K562 (cell line): ENCODE data around the gene PIK3R2. TPM values are rescaled to one million over a fixed set of nuclear protein-coding genes. Genes with fewer than 3 reads are reported as not detected.

Source experiments
- ATAC-seq: fragments of 200-7000 bp; cut with Tn5 transposase; 3 replicates; pipeline ENCODE4 v1.9.1; 2020; ENCODE audit warnings: moderate library complexity
- BruUV-seq: library from RNA; stranded (reverse); fragments of 400-500 nt; replicated peaks from 2 replicates; lab custom pipeline; 2021; lab: Mats Ljungman, UMichigan
- CTCF ChIA-PET: fragments of 300-600 bp; formaldehyde crosslinking; extraction: SDS; loops from one replicate; lab custom pipeline; 2021; ENCODE audit warnings: low intra/inter-chr PET ratio; lab: Yijun Ruan, JAX
- POLR2A ChIA-PET: fragments of 300-600, 350-650 bp; sonication (Branson Sonifier 250); formaldehyde crosslinking; extraction: SDS; loops from one replicate; lab custom pipeline; 2021; ENCODE audit warnings: antibody characterized with exemption, inconsistent platforms; lab: Yijun Ruan, JAX
- DNase-seq, 4 experiments: peaks; one replicate each; pipeline versions ENCODE4 v3.0.0 to v3.0.0-alpha.2; 2011 to 2018; ENCODE audit warnings: low spot score in 3 of 4, mixed read lengths in 3 of 4; ENCODE audit errors: extremely low read depth in 1 of 4
- FAIRE-seq: peaks from 2 replicates; lab custom pipeline; 2011; peaks lifted over from hg19 to GRCh38; lab: Jason Lieb, UNC
- H2AFZ ChIP-seq: 2 replicates; pipeline ENCODE4 v1.6.0; 2011; ENCODE audit warnings: low read depth, low read length, control low read depth, inconsistent platforms
- H3K27ac ChIP-seq: fragments of 200-600 bp; 3 replicates; pipeline ENCODE4 v1.8.0; 2011; ENCODE audit warnings: low read depth, mild to moderate bottlenecking, control low read depth, inconsistent platforms, low read length, moderate library complexity, mixed read lengths; ENCODE audit errors: extremely low read depth
- H3K27me3 ChIP-seq, 2 experiments: fragments of 300-600 bp in 1 of 2; 2 replicates in 1 of 2; 3 replicates in 1 of 2; pipeline versions ENCODE4 v1.6.0 to v1.8.0; 2011; ENCODE audit warnings: inconsistent platforms in 2 of 2, low read length in 2 of 2, mild to moderate bottlenecking in 1 of 2, mixed read lengths in 1 of 2, moderate library complexity in 1 of 2; ENCODE audit not compliant: control insufficient read depth in 2 of 2, insufficient read depth in 2 of 2
- H3K36me3 ChIP-seq: fragments of 300-600 bp; 3 replicates; pipeline ENCODE4 v1.8.0; 2011; ENCODE audit warnings: mild to moderate bottlenecking, low read length, inconsistent platforms; ENCODE audit not compliant: control insufficient read depth, insufficient read depth
- H3K4me1 ChIP-seq, 2 experiments: fragments of 200-600 bp in 1 of 2; replicated peaks in 1 of 2; 2 replicates in 1 of 2; 3 replicates in 1 of 2; pipeline versions ENCODE4 v1.5.1 to v1.8.0; 2011; ENCODE audit warnings: inconsistent platforms in 2 of 2, low read length in 2 of 2, mild to moderate bottlenecking in 1 of 2, mixed read lengths in 1 of 2, moderate library complexity in 1 of 2; ENCODE audit not compliant: control insufficient read depth in 2 of 2, insufficient read depth in 2 of 2
- H3K4me2 ChIP-seq: 2 replicates; pipeline ENCODE4 v1.6.1; 2011; ENCODE audit warnings: low read length, control low read depth, inconsistent platforms, mixed read lengths; ENCODE audit not compliant: insufficient read depth
- H3K4me3 ChIP-seq: fragments of 200-600 bp; sonication (generic), shearing (Covaris generic); 2 replicates; pipeline ENCODE4 v1.5.1; 2016; ENCODE audit warnings: control low read depth, inconsistent platforms
- H3K79me2 ChIP-seq: fragments of 200-600 bp; 3 replicates; pipeline ENCODE4 v1.8.0; 2011; ENCODE audit warnings: low read length, inconsistent platforms; ENCODE audit not compliant: control insufficient read depth, insufficient read depth
- H3K9ac ChIP-seq, 2 experiments: 2 replicates each; pipeline versions ENCODE4 v1.6.0 to v1.6.1; 2011; ENCODE audit warnings: low read depth in 2 of 2, low read length in 2 of 2, control low read depth in 1 of 2, inconsistent platforms in 1 of 2, mild to moderate bottlenecking in 1 of 2, mixed read lengths in 1 of 2; ENCODE audit not compliant: insufficient read depth in 1 of 2
- H3K9me1 ChIP-seq: one replicate; pipeline ENCODE4 v1.6.0; 2011; ENCODE audit warnings: inconsistent platforms, mild to moderate bottlenecking, low read length, moderate library complexity; ENCODE audit not compliant: control insufficient read depth, insufficient read depth
- H3K9me3 ChIP-seq: replicated peaks from 2 replicates; pipeline ENCODE4 v1.5.1; 2011; ENCODE audit warnings: low read depth, low read length, inconsistent platforms; ENCODE audit not compliant: control insufficient read depth, insufficient read depth
- H4K20me1 ChIP-seq: replicated peaks from 2 replicates; pipeline ENCODE4 v1.6.1; 2011; ENCODE audit warnings: low read length, inconsistent platforms, mixed read lengths; ENCODE audit not compliant: control insufficient read depth, insufficient read depth
- FOXA1 ChIP-seq: fragments of 450-650 bp; IDR thresholded peaks from 2 replicates; pipeline ENCODE4 v1.6.1; 2016; ENCODE audit warnings: mild to moderate bottlenecking, borderline replicate concordance
- HDAC6 ChIP-seq: IDR thresholded peaks from 2 replicates; pipeline ENCODE4 v1.6.1; 2012; ENCODE audit warnings: low read depth, mild to moderate bottlenecking, control low read depth, inconsistent platforms, low read length, moderate library complexity
- IFI16 ChIP-seq: fragments of 250-450 bp; sonication (Bioruptor Pico); IDR thresholded peaks from 2 replicates; pipeline ENCODE4 v2.1.2; 2022; ENCODE audit warnings: mild to moderate bottlenecking, inconsistent platforms
- MCM3 ChIP-seq: fragments of 450-650 bp; IDR thresholded peaks from 2 replicates; pipeline ENCODE4 v1.6.1; 2016
- MEIS2 ChIP-seq: fragments of 450-650 bp; IDR thresholded peaks from 2 replicates; pipeline ENCODE4 v1.6.1; 2014; ENCODE audit warnings: mild to moderate bottlenecking; ENCODE audit not compliant: partially characterized antibody
- MLLT1 ChIP-seq, 2 experiments: fragments of 450-650 bp; IDR thresholded peaks; 2 replicates each; pipeline ENCODE4 v1.6.1; 2016
- POLR2A ChIP-seq: fragments of 450-650 bp; conservative IDR thresholded peaks from 2 replicates; pipeline ENCODE4 v1.6.1; 2016
- SMAD4 ChIP-seq: fragments of 250-450 bp; sonication (Bioruptor Pico); conservative IDR thresholded peaks from 2 replicates; pipeline ENCODE4 v1.8.0; 2021; ENCODE audit warnings: inconsistent platforms, mild to moderate bottlenecking, moderate library complexity
- SRSF1 ChIP-seq: fragments of 200-400 bp; formaldehyde crosslinking; IDR thresholded peaks from 2 replicates; pipeline ENCODE4 v1.6.1; 2017; ENCODE audit warnings: mild to moderate bottlenecking, low read depth, low read length, moderate library complexity
- VEZF1 ChIP-seq: fragments of 200-800 bp; sonication (Bioruptor generic); IDR thresholded peaks from 2 replicates; pipeline ENCODE4 v1.6.1; 2017; ENCODE audit warnings: missing genetic modification characterization, missing compliant biosample characterization
- ZNF121 ChIP-seq: sonication (generic); formaldehyde crosslinking; conservative IDR thresholded peaks from 2 replicates; pipeline ENCODE4 v1.8.0; 2022; ENCODE audit warnings: missing genetic modification reagents
- ZNF197 ChIP-seq: fragments of 200-800 bp; sonication (Bioruptor generic); IDR thresholded peaks from 2 replicates; pipeline ENCODE4 v1.6.1; 2016; ENCODE audit warnings: low read depth, missing genetic modification characterization, missing compliant biosample characterization
- ZNF232 ChIP-seq: sonication (generic); formaldehyde crosslinking; IDR thresholded peaks from 2 replicates; pipeline ENCODE4 v1.8.0; 2022; ENCODE audit warnings: mild to moderate bottlenecking, missing genetic modification reagents
- ZZZ3 ChIP-seq: fragments of 450-650 bp; IDR thresholded peaks from 2 replicates; pipeline ENCODE4 v1.6.1; 2016; ENCODE audit warnings: antibody characterized with exemption, mild to moderate bottlenecking, moderate library complexity
- WGBS: fragments of 100-300 bp; shearing (Covaris generic); methylation state at CpG from one replicate; pipeline ENCODE4 v1.1.6; 2016; ENCODE audit warnings: low coverage, mixed read lengths; ENCODE audit not compliant: insufficient coverage; ENCODE audit errors: missing lambda C conversion rate; 5-methylcytosine and 5-hydroxymethylcytosine counted together
- in situ Hi-C: fragments of 300-500 bp; cut with MboI; formaldehyde crosslinking; loops from 4 replicates; pipeline ENCODE4 v1.15.0; 2018; ENCODE audit warnings: inconsistent platforms, mixed read lengths
- intact Hi-C: fragments of 100-400 bp; cut with micrococcal nuclease; formaldehyde crosslinking; loops from 2 replicates; pipeline ENCODE4 v1.14.2; 2022
- polyA plus RNA-seq, 8 experiments: library from polyadenylated mRNA; depleted of rRNA in 4 of 8; stranded (reverse) in 5 of 8; unstranded in 3 of 8; fragments of >200 nt; fragmentation: Nextera tagmentation in 2 of 8; fragmentation: Illumina TruSeq in 1 of 8; extraction: Ambion mirVana in 2 of 8; extraction: Trizol in 1 of 8; gene quantifications; 2 replicates each; pipeline versions ENCODE4 v1.2.1 to v1.2.3, GENCODE V29; 2011 to 2014; ENCODE audit warnings: inconsistent platforms in 1 of 8, missing spikeins in 1 of 8
- total RNA-seq, 7 experiments: library from RNA; depleted of rRNA in 6 of 7; stranded (reverse); fragments of >200 nt in 6 of 7; fragmentation: Illumina TruSeq in 2 of 7; extraction: Trizol in 2 of 7; gene quantifications; 2 replicates each; pipeline versions ENCODE4 v1.2.1 to v1.2.3, GENCODE V29; 2011 to 2021; ENCODE audit warnings: low replicate concordance in 1 of 7

Gene PIK3R2
- total and polyA plus RNA-seq, 9 of the 15 experiments (the other 6 are each of a cell fraction or from before 2014, with no cell fraction given) = 0.39 to 37.9 (median 5.3) TPM

GRCh38 chr19:18194554-18195238, 41.7 kb downstream of the PIK3R2 start (continued):
- TF ChIP-seq ZNF197 (CRISPR knock-in tag) (no peak), MCM3 (no peak), MEIS2 (no peak), IFI16 (CRISPR knock-in tag) (no peak), ZZZ3 (no peak), VEZF1 (CRISPR knock-in tag) (peak; percentile 87), SRSF1 (no peak), POLR2A (no peak), FOXA1 (no peak), ZNF232 (no peak), HDAC6 (no peak)

GRCh38 chr19:18196511-18196845, 43.5 kb downstream of the PIK3R2 start:
- CTCF ChIA-PET = no interaction called here
- no peak overlapping the region for H3K4me2 ChIP-seq
- in situ Hi-C loops = no loop called here
- TF ChIP-seq MLLT1 (IDR thresholded peaks at IDR 0.05) (no peak), SMAD4 (no peak), ZNF121 (CRISPR knock-in tag) (peak; percentile 17; the same call in 1 of the 2 replicates)
- TF ChIP-seq, all 486 proteins: peak for 1
- 84% methylated on average over 7 of the region's 7 CpGs for WGBS
- Histone ChIP-seq H3K4me3 (no peak overlapping the region), H3K4me1 (peaks cover 17 to 40% of the 10 kb centered on the region in 2 experiments; a peak in 4 of 5 replicates), H3K79me2 (peaks cover 18% of the 10 kb centered on the region), H4K20me1 (peaks cover 6% of the 10 kb centered on the region; the same call in 1 of the 2 replicates), H3K9me3 (no peaks in the 10 kb centered on the region), H3K36me3 (peaks cover 53% of the 10 kb centered on the region; the same call in 2 of the 3 replicates), H3K27ac (no peak overlapping the region), H2AFZ (no peak overlapping the region), H3K9me1 (no peaks in the 10 kb centered on the region), H3K9ac (peak overlapping the region in 1 of 2 experiments; percentile 36; a peak in 1 of 4 replicates), H3K27me3 (no peaks in the 10 kb centered on the region)
- intact Hi-C loops = no loop called here
- no peak for FAIRE-seq
- no peak for DNase-seq
- no peak for ATAC-seq
- POLR2A ChIA-PET = interaction anchor here (0.6 kb wide), 1 partner anchor 120 kb away, joined by 3 read pairs; no protein-coding TSS in a partner anchor
- BruUV-seq = no TSS peak
